Panc1 (cell line): Measurements from ENCODE around the gene GNA12. TPM values are rescaled to one million over a fixed set of nuclear protein-coding genes. Genes with fewer than 3 reads are reported as not detected.

Experiments
- ATAC-seq: fragments of 200-7000 bp; cut with Tn5 transposase; 2 replicates; pipeline ENCODE4 v1.9.1; 2020; ENCODE audit warnings: mild to moderate bottlenecking, moderate library complexity
- BruUV-seq: library from RNA; stranded (reverse); fragments of 400-500 nt; replicated peaks from 2 replicates; lab custom pipeline; 2021; lab: Mats Ljungman, UMichigan
- CTCF ChIA-PET: fragments of 300-600 bp; sonication (Branson Sonifier 250); formaldehyde crosslinking; loops from one replicate; lab custom pipeline; 2022; ENCODE audit warnings: antibody characterized with exemption; lab: Charles Lee
- POLR2A ChIA-PET: fragments of 300-600 bp; sonication (Branson Sonifier 250); formaldehyde crosslinking; loops from one replicate; lab custom pipeline; 2022; ENCODE audit warnings: antibody characterized with exemption; lab: Charles Lee
- DNase-seq: peaks from one replicate; pipeline ENCODE4 v3.0.0-alpha.2; 2010; ENCODE audit warnings: low read depth, low spot score
- H3K27ac ChIP-seq: 2 replicates; pipeline ENCODE4 v1.5.1; 2011; ENCODE audit warnings: mild to moderate bottlenecking, low read length, inconsistent platforms
- H3K27me3 ChIP-seq: fragments of 200-500 bp; sonication (Bioruptor generic); 2 replicates; pipeline ENCODE4 v1.6.0; 2014; ENCODE audit warnings: low read length, inconsistent platforms; ENCODE audit not compliant: control insufficient read depth, insufficient read depth
- H3K36me3 ChIP-seq: fragments of 200-500 bp; sonication (Bioruptor generic); 2 replicates; pipeline ENCODE4 v1.5.1; 2014; ENCODE audit warnings: inconsistent platforms, mild to moderate bottlenecking, low read length, moderate library complexity; ENCODE audit not compliant: control insufficient read depth, insufficient read depth
- H3K4me1 ChIP-seq: 2 replicates; pipeline ENCODE4 v1.5.1; 2011; ENCODE audit warnings: inconsistent platforms, mild to moderate bottlenecking, low read length, moderate library complexity; ENCODE audit not compliant: control insufficient read depth, insufficient read depth
- H3K4me3 ChIP-seq, 2 experiments: 2 replicates each; pipeline ENCODE4 v1.5.1; 2011 to 2012; ENCODE audit warnings: low read depth in 2 of 2, low read length in 2 of 2, mild to moderate bottlenecking in 2 of 2, inconsistent platforms in 1 of 2, moderate library complexity in 1 of 2
- H3K9me3 ChIP-seq: fragments of 200-500 bp; sonication (Bioruptor generic); 2 replicates; pipeline ENCODE4 v1.5.1; 2014; ENCODE audit warnings: low read depth, mild to moderate bottlenecking, inconsistent platforms, low read length, moderate library complexity; ENCODE audit not compliant: control insufficient read depth, insufficient read depth
- CTCF ChIP-seq: fragments of 450-650 bp; IDR thresholded peaks from 2 replicates; pipeline ENCODE4 v1.5.1; 2017; ENCODE audit warnings: mild to moderate bottlenecking
- POLR2AphosphoS5 ChIP-seq: IDR thresholded peaks from 2 replicates; pipeline ENCODE4 v1.6.1; 2012; ENCODE audit warnings: mild to moderate bottlenecking, low read depth, low read length, moderate library complexity
- SIN3A ChIP-seq: IDR thresholded peaks from 2 replicates; pipeline ENCODE4 v1.6.1; 2012; ENCODE audit warnings: low read depth, mild to moderate bottlenecking, low read length, moderate library complexity, borderline replicate concordance; ENCODE audit not compliant: insufficient read depth
- TCF7L2 ChIP-seq: IDR thresholded peaks from 2 replicates; pipeline ENCODE4 v1.6.1; 2011; ENCODE audit warnings: mild to moderate bottlenecking, low read depth, low read length, inconsistent platforms
- in situ Hi-C: cut with HindIII; loops from 2 replicates; pipeline ENCODE4 v1.10.0; 2016; ENCODE audit warnings: low sequenced_read_pairs, low pct_unique_long_range_greater_than_20kb
- intact Hi-C: fragments of 100-400 bp; cut with micrococcal nuclease; formaldehyde crosslinking; loops from one replicate; pipeline ENCODE4 v1.10.0; 2022; ENCODE audit not compliant: unreplicated experiment
- total RNA-seq: library from RNA; stranded (reverse); gene quantifications from one replicate; pipeline ENCODE4 v1.2.1, GENCODE V29; 2021; ENCODE audit not compliant: unreplicated experiment
- TF ChIP-seq, protein P1 (sequence below), 2 experiments: IDR thresholded peaks; 2 replicates each; pipeline ENCODE4 v1.6.1; 2011 to 2012; ENCODE audit warnings: low read depth in 2 of 2, control low read depth in 1 of 2, low read length in 1 of 2, mild to moderate bottlenecking in 1 of 2, moderate library complexity in 1 of 2; ENCODE audit not compliant: insufficient read depth in 1 of 2

GNA12 gene
- total RNA-seq, 1 experiment from 2014 or later, result 139 TPM

DNA sequence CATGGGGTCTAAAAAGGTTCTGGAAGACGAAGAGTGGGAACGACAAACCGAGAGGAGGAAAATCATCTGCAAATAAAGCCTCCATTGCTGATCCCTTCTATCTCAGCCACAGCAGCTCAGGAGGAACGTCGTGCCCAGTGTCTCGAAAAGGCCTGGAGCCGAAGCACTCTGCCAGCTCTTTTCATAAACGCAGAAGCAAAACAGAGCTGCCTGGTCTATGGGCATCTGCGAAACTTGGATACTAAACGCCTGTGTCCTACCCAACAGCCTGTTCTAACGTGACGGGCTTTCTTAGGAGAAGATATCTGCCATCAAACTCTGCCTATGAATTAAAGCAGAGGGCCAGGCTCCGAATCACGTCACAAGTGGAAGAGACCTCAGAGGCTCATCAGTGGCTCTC is 68.7 kb downstream of the GNA12 start:
- in situ Hi-C loops, result no loop called here
- Histone ChIP-seq H3K36me3 (peaks cover 3% of the 10 kb centered on the region; the same call in 1 of the 2 replicates), H3K4me3 (no peak overlapping the region), H3K9me3 (no peaks in the 10 kb centered on the region), H3K4me1 (no peaks in the 10 kb centered on the region), H3K27ac (no peak overlapping the region), H3K27me3 (no peaks in the 10 kb centered on the region)
- DNase-seq (no peak), ATAC-seq (no peak)
- POLR2A ChIA-PET, result no interaction called here
- no peak for TF ChIP-seq POLR2AphosphoS5
- TF ChIP-seq CTCF, result no peak
- TF ChIP-seq TCF7L2, result no peak
- no peak for TF ChIP-seq SIN3A
- TF ChIP-seq, protein P1, sequence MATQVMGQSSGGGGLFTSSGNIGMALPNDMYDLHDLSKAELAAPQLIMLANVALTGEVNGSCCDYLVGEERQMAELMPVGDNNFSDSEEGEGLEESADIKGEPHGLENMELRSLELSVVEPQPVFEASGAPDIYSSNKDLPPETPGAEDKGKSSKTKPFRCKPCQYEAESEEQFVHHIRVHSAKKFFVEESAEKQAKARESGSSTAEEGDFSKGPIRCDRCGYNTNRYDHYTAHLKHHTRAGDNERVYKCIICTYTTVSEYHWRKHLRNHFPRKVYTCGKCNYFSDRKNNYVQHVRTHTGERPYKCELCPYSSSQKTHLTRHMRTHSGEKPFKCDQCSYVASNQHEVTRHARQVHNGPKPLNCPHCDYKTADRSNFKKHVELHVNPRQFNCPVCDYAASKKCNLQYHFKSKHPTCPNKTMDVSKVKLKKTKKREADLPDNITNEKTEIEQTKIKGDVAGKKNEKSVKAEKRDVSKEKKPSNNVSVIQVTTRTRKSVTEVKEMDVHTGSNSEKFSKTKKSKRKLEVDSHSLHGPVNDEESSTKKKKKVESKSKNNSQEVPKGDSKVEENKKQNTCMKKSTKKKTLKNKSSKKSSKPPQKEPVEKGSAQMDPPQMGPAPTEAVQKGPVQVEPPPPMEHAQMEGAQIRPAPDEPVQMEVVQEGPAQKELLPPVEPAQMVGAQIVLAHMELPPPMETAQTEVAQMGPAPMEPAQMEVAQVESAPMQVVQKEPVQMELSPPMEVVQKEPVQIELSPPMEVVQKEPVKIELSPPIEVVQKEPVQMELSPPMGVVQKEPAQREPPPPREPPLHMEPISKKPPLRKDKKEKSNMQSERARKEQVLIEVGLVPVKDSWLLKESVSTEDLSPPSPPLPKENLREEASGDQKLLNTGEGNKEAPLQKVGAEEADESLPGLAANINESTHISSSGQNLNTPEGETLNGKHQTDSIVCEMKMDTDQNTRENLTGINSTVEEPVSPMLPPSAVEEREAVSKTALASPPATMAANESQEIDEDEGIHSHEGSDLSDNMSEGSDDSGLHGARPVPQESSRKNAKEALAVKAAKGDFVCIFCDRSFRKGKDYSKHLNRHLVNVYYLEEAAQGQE (IDR thresholded peaks at IDR 0.05; ENCODE audit: insufficient read depth in 1 of 2, low read depth in 2 of 2, low read length in 1 of 2), result no peak
- intact Hi-C loops, result no loop called here
- CTCF ChIA-PET, result no interaction called here
- no TSS peak for BruUV-seq

- ChIA-PET CTCF (no interaction called here), POLR2A (no interaction called here)
- Histone ChIP-seq H3K27me3 (no peaks in the 10 kb centered on the region), H3K36me3 (no peaks in the 10 kb centered on the region), H3K9me3 (no peaks in the 10 kb centered on the region), H3K4me1 (no peaks in the 10 kb centered on the region), H3K27ac (no peak overlapping the region), H3K4me3 (no peak overlapping the region)
- DNase-seq (no peak), ATAC-seq (no peak)
- in situ Hi-C loops, result no loop called here
- intact Hi-C loops, result no loop called here
- BruUV-seq, result no TSS peak
- TF ChIP-seq CTCF (no peak), SIN3A (no peak), TCF7L2 (no peak), POLR2AphosphoS5 (no peak)
- TF ChIP-seq, protein P1 (IDR thresholded peaks at IDR 0.05; ENCODE audit: insufficient read depth in 1 of 2, low read depth in 2 of 2, low read length in 1 of 2), result no peak
Measured at GRCh38 chr7:2774935-2775334, 69.2 kb downstream of the GNA12 start.
